H9 (cell line): ENCODE results near the gene ALB. TPM values are rescaled to one million over a fixed set of nuclear protein-coding genes. Genes with fewer than 3 reads are reported as not detected.

Source experiments
- DNase-seq: peaks from one replicate; pipeline ENCODE4 v3.0.0-alpha.2; 2017
- H2AFZ ChIP-seq: one replicate; pipeline ENCODE4 v1.6.1; 2013; ENCODE audit warnings: mild to moderate bottlenecking, low read length, control low read depth, moderate library complexity
- H2AK5ac ChIP-seq: 2 replicates; pipeline ENCODE4 v1.6.1; 2013; ENCODE audit warnings: low read length, control low read depth, mixed read lengths; ENCODE audit not compliant: insufficient read length
- H2BK120ac ChIP-seq: one replicate; pipeline ENCODE4 v1.6.1; 2013; ENCODE audit warnings: low read depth, mild to moderate bottlenecking, low read length, control low read depth, inconsistent platforms; ENCODE audit not compliant: poor library complexity, severe bottlenecking
- H2BK12ac ChIP-seq: 2 replicates; pipeline ENCODE4 v1.6.1; 2013; ENCODE audit warnings: low read length, control low read depth, mixed read lengths, low read depth; ENCODE audit not compliant: insufficient read length
- H2BK15ac ChIP-seq: 2 replicates; pipeline ENCODE4 v1.6.1; 2013; ENCODE audit warnings: low read depth, low read length, control low read depth
- H2BK20ac ChIP-seq: one replicate; pipeline ENCODE4 v1.6.1; 2013; ENCODE audit warnings: low read depth, mild to moderate bottlenecking, low read length, control low read depth, inconsistent platforms; ENCODE audit not compliant: poor library complexity, severe bottlenecking
- H2BK5ac ChIP-seq: 2 replicates; pipeline ENCODE4 v1.6.1; 2013; ENCODE audit warnings: low read length, control low read depth, mixed read lengths; ENCODE audit not compliant: insufficient read length
- H3K14ac ChIP-seq: 2 replicates; pipeline ENCODE4 v1.6.1; 2013; ENCODE audit warnings: low read length, control low read depth; ENCODE audit not compliant: insufficient read depth
- H3K18ac ChIP-seq: 2 replicates; pipeline ENCODE4 v1.6.1; 2013; ENCODE audit warnings: low read depth, mild to moderate bottlenecking, mixed read lengths, low read length, control low read depth; ENCODE audit not compliant: insufficient read length
- H3K23ac ChIP-seq: 2 replicates; pipeline ENCODE4 v1.6.1; 2013; ENCODE audit warnings: low read length, control low read depth, mixed read lengths, low read depth; ENCODE audit not compliant: insufficient read length
- H3K23me2 ChIP-seq: 2 replicates; pipeline ENCODE4 v1.6.1; 2013; ENCODE audit warnings: low read depth, mild to moderate bottlenecking, mixed read lengths, low read length, control low read depth; ENCODE audit not compliant: insufficient read length, poor library complexity, severe bottlenecking
- H3K27ac ChIP-seq: 2 replicates; pipeline ENCODE4 v1.5.1; 2013; ENCODE audit warnings: low read length, control low read depth, mixed read lengths, low read depth; ENCODE audit not compliant: insufficient read length
- H3K27me3 ChIP-seq: 2 replicates; pipeline ENCODE4 v1.6.1; 2013; ENCODE audit warnings: low read length, control low read depth, inconsistent platforms; ENCODE audit not compliant: insufficient read depth
- H3K4ac ChIP-seq: 2 replicates; pipeline ENCODE4 v1.6.1; 2013; ENCODE audit warnings: low read depth, mild to moderate bottlenecking, control low read depth, inconsistent platforms, low read length, moderate library complexity
- H3K4me1 ChIP-seq: 2 replicates; pipeline ENCODE4 v1.6.1; 2013; ENCODE audit warnings: low read length, control low read depth, inconsistent platforms; ENCODE audit not compliant: insufficient read depth
- H3K4me2 ChIP-seq: 2 replicates; pipeline ENCODE4 v1.6.1; 2013; ENCODE audit warnings: low read length, control low read depth, mixed read lengths; ENCODE audit not compliant: insufficient read length, insufficient read depth
- H3K56ac ChIP-seq: 2 replicates; pipeline ENCODE4 v1.6.1; 2013; ENCODE audit warnings: low read depth, mild to moderate bottlenecking, mixed read lengths, low read length, control low read depth; ENCODE audit not compliant: insufficient read length
- H3K79me1 ChIP-seq: 2 replicates; pipeline ENCODE4 v1.6.1; 2013; ENCODE audit warnings: low read depth, mild to moderate bottlenecking, moderate library complexity, low read length, control low read depth, inconsistent platforms; ENCODE audit not compliant: insufficient read depth, poor library complexity, severe bottlenecking
- H3K79me2 ChIP-seq: 2 replicates; pipeline ENCODE4 v1.6.1; 2013; ENCODE audit warnings: low read length, control low read depth, inconsistent platforms; ENCODE audit not compliant: insufficient read depth
- H3K9ac ChIP-seq: 2 replicates; pipeline ENCODE4 v1.6.1; 2013; ENCODE audit warnings: low read length, control low read depth, mixed read lengths; ENCODE audit not compliant: insufficient read length; ENCODE audit errors: extremely low read depth
- H3K9me3 ChIP-seq: one replicate; pipeline ENCODE4 v1.6.1; 2013; ENCODE audit warnings: low read depth, low read length, inconsistent platforms; ENCODE audit not compliant: control insufficient read depth
- H3T11ph ChIP-seq: one replicate; pipeline ENCODE4 v1.6.1; 2013; ENCODE audit warnings: mild to moderate bottlenecking, low read length, control low read depth, inconsistent platforms
- H4K20me1 ChIP-seq: one replicate; pipeline ENCODE4 v1.6.1; 2013; ENCODE audit not compliant: control insufficient read depth, insufficient read length, insufficient read depth
- H4K5ac ChIP-seq: 2 replicates; pipeline ENCODE4 v1.6.1; 2013; ENCODE audit warnings: low read depth, mild to moderate bottlenecking, mixed read lengths, low read length, control low read depth; ENCODE audit not compliant: insufficient read length
- H4K8ac ChIP-seq: replicated peaks from 2 replicates; pipeline ENCODE4 v1.6.1; 2013; ENCODE audit warnings: low read length, control low read depth, mixed read lengths, low read depth; ENCODE audit not compliant: insufficient read length
- H4K91ac ChIP-seq: 2 replicates; pipeline ENCODE4 v1.6.1; 2013; ENCODE audit warnings: low read depth, mild to moderate bottlenecking, moderate library complexity, mixed read lengths, low read length, control low read depth; ENCODE audit not compliant: insufficient read length
- H3K27ac Mint-ChIP-seq, 3 experiments: 2 replicates in 2 of 3; 3 replicates in 1 of 3; pipeline ENCODE4 v1.8.0; 2020 to 2021; ENCODE audit warnings: mixed read lengths in 3 of 3, mild to moderate bottlenecking in 1 of 3, moderate library complexity in 1 of 3
- H3K27me3 Mint-ChIP-seq: 2 replicates; pipeline ENCODE4 v1.8.0; 2021; ENCODE audit warnings: low read depth, mild to moderate bottlenecking, moderate library complexity, mixed read lengths
- H3K36me3 Mint-ChIP-seq, 3 experiments: 2 replicates in 2 of 3; 3 replicates in 1 of 3; pipeline ENCODE4 v1.8.0; 2020 to 2021; ENCODE audit warnings: low read depth in 3 of 3, mixed read lengths in 3 of 3; ENCODE audit not compliant: insufficient read depth in 1 of 3
- H3K4me1 Mint-ChIP-seq, 2 experiments: 2 replicates each; pipeline ENCODE4 v1.8.0; 2020; ENCODE audit warnings: mixed read lengths in 2 of 2
- H3K4me3 Mint-ChIP-seq, 2 experiments: 2 replicates in 1 of 2; 3 replicates in 1 of 2; pipeline ENCODE4 v1.8.0; 2020 to 2021; ENCODE audit warnings: mild to moderate bottlenecking in 2 of 2, mixed read lengths in 2 of 2, moderate library complexity in 1 of 2
- H3K9me3 Mint-ChIP-seq, 2 experiments: 2 replicates in 1 of 2; 3 replicates in 1 of 2; pipeline ENCODE4 v1.8.0; 2020; ENCODE audit warnings: mild to moderate bottlenecking in 2 of 2, mixed read lengths in 2 of 2, moderate library complexity in 1 of 2
- total RNA-seq: library from RNA; stranded (reverse); gene quantifications from 2 replicates; pipeline ENCODE4 v1.2.1, GENCODE V29; 2021
- TF ChIP-seq, protein P1 (sequence below): fragments of 200-600 bp; sonication (generic); conservative IDR thresholded peaks from 3 replicates; pipeline ENCODE4 v1.8.0; 2021; ENCODE audit warnings: antibody characterized with exemption, mild to moderate bottlenecking

ALB gene
- total RNA-seq, 1 experiment from 2014 or later: not detected

DNA sequence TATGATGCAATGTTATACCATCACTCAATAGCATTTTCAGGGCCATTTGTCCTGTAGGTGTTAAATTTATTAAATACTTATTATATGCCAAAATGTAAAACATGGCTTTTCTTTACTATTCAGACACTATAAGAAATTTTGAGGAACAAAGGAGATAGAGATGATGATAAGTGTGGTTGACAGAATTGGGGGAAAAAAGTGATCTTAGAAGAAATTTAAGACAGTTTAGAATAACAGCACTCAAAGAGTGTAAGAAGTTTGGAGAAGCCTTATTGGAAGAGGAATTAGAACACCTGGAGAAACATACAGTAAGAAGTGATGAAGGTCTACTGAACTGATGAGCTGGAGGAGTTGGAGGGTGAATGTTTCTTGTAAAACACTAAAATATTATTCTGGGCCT, 19.1 kb downstream of the ALB start:
- no peak overlapping the region for H3K27ac Mint-ChIP-seq
- Histone ChIP-seq H2BK12ac (no peak overlapping the region), H3K23me2 (no peaks in the 10 kb centered on the region), H3K79me2 (no peaks in the 10 kb centered on the region), H2BK20ac (no peak overlapping the region), H3K14ac (no peak overlapping the region), H3K79me1 (no peaks in the 10 kb centered on the region), H2BK15ac (no peak overlapping the region), H4K91ac (no peak overlapping the region), H3K27me3 (no peaks in the 10 kb centered on the region), H3K4me2 (no peak overlapping the region), H4K5ac (no peak overlapping the region), H2BK5ac (no peak overlapping the region), H3T11ph (no peak overlapping the region), H3K4me1 (no peaks in the 10 kb centered on the region), H3K9me3 (no peaks in the 10 kb centered on the region), H2BK120ac (no peak overlapping the region), H3K27ac (no peak overlapping the region), H2AK5ac (no peak overlapping the region), H4K20me1 (no peaks in the 10 kb centered on the region), H3K23ac (no peak overlapping the region), H3K18ac (no peak overlapping the region), H3K9ac (no peak overlapping the region), H3K4ac (no peak overlapping the region), H3K56ac (no peak overlapping the region), H2AFZ (no peak overlapping the region), H4K8ac (no peak overlapping the region)
- no peak overlapping the region for H3K4me3 Mint-ChIP-seq
- TF ChIP-seq, protein P1, sequence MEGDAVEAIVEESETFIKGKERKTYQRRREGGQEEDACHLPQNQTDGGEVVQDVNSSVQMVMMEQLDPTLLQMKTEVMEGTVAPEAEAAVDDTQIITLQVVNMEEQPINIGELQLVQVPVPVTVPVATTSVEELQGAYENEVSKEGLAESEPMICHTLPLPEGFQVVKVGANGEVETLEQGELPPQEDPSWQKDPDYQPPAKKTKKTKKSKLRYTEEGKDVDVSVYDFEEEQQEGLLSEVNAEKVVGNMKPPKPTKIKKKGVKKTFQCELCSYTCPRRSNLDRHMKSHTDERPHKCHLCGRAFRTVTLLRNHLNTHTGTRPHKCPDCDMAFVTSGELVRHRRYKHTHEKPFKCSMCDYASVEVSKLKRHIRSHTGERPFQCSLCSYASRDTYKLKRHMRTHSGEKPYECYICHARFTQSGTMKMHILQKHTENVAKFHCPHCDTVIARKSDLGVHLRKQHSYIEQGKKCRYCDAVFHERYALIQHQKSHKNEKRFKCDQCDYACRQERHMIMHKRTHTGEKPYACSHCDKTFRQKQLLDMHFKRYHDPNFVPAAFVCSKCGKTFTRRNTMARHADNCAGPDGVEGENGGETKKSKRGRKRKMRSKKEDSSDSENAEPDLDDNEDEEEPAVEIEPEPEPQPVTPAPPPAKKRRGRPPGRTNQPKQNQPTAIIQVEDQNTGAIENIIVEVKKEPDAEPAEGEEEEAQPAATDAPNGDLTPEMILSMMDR: no peak
- no peak for DNase-seq
- no peaks in the 10 kb centered on the region for H3K9me3 Mint-ChIP-seq
- H3K4me1 Mint-ChIP-seq: no peaks in the 10 kb centered on the region
- no peaks in the 10 kb centered on the region for H3K36me3 Mint-ChIP-seq
- H3K27me3 Mint-ChIP-seq: no peaks in the 10 kb centered on the region
